ENCODE measurements around the gene OR52W1.

The OR52W1 gene

DNA sequence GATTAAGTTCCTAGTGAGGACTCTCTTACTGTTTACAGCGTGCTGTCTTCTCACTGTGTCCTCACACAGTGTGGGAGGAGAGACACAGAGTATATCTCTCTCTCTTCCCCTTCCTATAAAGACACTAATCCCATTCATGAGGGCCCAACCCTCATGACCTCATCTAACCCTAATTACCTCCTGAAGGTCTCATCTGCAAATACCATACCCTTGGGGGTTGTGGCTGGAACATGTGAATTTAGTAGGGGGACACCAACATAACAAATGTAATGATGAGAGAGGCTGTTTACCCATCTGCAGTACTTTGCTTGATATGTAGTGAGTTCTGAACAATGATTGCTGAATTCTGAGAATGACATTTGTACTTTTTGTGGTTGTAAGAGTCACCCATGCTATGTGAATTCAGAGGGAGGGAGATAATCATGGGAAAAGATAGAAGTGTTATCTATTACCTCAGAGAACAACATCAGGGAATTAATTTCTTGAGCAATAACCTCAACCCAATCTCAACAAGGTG is 4.9 kb upstream of the OR52W1 start:
- no peak overlapping the region for H3K27ac ChIP-seq
- TF ChIP-seq, protein P1, sequence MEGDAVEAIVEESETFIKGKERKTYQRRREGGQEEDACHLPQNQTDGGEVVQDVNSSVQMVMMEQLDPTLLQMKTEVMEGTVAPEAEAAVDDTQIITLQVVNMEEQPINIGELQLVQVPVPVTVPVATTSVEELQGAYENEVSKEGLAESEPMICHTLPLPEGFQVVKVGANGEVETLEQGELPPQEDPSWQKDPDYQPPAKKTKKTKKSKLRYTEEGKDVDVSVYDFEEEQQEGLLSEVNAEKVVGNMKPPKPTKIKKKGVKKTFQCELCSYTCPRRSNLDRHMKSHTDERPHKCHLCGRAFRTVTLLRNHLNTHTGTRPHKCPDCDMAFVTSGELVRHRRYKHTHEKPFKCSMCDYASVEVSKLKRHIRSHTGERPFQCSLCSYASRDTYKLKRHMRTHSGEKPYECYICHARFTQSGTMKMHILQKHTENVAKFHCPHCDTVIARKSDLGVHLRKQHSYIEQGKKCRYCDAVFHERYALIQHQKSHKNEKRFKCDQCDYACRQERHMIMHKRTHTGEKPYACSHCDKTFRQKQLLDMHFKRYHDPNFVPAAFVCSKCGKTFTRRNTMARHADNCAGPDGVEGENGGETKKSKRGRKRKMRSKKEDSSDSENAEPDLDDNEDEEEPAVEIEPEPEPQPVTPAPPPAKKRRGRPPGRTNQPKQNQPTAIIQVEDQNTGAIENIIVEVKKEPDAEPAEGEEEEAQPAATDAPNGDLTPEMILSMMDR (conservative IDR thresholded peaks at IDR 0.05) = no peak

DNA sequence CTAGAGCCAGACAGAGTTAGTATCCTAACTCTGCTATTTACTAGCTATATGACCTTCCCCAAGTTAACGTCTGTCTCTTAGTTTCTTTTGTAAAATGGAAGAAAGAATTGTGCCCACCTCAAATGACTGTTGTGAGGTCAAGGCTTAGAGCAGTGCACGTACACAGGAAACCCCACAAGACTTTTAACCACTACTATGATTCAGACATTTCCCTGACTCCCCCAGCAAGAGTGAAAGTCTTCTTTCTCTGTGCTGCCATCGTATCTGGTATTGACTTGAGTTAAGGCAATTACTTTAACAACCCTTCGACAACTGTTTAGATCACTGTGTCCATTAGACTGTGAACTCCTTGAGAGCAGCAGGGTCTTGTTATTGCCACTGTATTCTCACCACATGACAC is 2.6 kb upstream of the OR52W1 start:
- no peak overlapping the region for H3K27ac ChIP-seq
- TF ChIP-seq, protein P1 (conservative IDR thresholded peaks at IDR 0.05) = no peak
- TF ChIP-seq ZFX (IDR thresholded peaks at IDR 0.05) = no peak

DNA sequence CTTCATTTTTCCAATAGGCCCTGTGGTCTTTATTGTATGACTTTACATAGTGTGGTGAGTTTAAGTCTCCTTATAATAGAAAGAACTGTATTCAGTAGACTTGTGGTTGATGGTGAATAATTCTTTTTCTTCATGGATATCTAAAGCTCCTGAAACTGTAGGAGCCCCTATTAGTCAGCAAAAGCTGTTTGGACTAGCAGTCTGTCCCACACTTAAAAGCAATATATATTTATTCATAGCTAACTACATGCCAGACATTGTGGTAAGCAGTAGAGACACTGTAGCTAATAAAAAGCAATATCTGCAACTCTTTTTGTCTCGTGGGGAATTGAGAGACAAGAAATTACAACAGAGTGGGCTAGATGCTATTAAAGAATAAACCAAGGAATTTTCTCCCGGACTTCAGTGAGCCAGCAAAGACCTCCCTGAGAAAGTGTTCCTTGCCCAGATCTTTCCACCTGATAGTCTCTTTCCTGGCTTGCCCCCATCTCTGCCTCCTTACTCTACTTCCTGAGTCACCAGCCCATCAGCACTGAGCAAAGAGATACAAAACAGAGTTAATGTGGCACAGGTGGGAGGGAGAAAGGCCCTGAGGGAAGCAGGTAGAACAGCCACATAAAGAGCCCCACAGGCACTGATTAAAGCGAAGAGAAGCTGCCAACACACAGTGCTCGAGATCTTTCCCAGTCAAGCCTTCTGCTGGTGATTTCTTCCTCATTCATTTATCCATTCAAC is 1.4 kb upstream of the OR52W1 start:
- TF ChIP-seq, protein P1 (conservative IDR thresholded peaks at IDR 0.05) = no peak
- TF ChIP-seq ZFX (IDR thresholded peaks at IDR 0.05) = no peak
- no peak overlapping the region for H3K27ac ChIP-seq

DNA sequence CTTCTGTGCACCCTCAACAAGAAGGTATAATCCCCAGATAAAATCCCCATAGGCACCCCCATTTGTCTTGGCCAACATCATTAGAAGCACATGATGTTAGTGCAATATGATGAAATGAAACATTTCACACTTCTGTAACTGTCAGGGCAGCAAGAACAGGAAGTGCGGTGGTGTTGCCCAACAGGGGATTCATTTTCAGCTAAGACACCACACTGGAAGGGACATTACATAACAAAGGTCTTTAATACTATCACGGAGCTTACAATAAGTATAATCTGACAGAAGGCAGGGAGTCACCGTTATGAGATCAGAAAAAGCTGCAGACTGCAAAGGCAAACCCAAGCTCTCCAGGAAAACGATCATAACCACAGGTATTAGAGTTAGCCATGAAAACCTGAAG is 2.0 kb downstream of the OR52W1 start:
- H3K27ac ChIP-seq = no peak overlapping the region

DNA sequence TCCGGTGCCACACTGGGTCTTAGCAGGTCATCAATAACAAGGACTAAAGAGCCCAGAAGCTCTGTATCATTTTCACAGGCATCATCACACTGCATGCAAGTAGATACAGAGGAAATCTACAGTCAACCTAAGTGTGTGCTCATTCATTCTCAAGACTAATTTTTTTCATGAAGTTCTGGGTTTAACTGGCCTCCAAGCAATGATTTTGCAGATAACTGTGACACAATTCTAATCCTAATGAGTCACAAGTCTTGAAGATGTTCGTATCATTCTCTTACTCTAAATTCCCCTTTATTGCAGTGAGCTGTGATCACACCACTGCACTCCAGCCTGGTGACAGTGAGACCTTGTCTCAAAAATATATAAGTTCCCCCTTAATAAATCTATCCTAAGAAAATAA is 2.5 kb downstream of the OR52W1 start:
- H3K27ac ChIP-seq = no peak overlapping the region
- no peak for TF ChIP-seq ZFX (IDR thresholded peaks at IDR 0.05)
- TF ChIP-seq, protein P1 (conservative IDR thresholded peaks at IDR 0.05) = no peak

More for the DNA sequence above, 2.0 kb downstream of the OR52W1 start:
- TF ChIP-seq, protein P1 (conservative IDR thresholded peaks at IDR 0.05) = no peak
- TF ChIP-seq ZFX (IDR thresholded peaks at IDR 0.05) = no peak

DNA sequence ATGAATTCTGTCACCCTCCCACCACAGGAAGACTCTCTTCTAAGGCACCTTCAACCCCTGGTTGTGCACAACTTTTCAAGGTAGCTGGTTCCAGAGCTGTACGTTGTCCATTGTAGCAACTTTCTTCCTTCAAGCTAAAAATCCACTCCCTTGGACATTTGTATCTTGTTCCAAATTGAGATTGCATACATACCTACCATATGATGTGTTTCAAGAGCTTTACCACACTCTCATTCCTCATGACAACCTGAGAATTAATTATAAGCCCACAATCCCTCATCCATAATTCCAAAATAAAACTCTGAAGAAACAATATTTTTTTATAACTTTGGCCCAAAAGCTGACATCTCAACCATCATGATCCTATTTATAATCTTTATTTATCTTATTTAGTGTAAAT is 3.0 kb downstream of the OR52W1 start:
- no peak for TF ChIP-seq ZFX (IDR thresholded peaks at IDR 0.05)
- TF ChIP-seq, protein P1 (conservative IDR thresholded peaks at IDR 0.05) = no peak
- no peak overlapping the region for H3K27ac ChIP-seq

DNA sequence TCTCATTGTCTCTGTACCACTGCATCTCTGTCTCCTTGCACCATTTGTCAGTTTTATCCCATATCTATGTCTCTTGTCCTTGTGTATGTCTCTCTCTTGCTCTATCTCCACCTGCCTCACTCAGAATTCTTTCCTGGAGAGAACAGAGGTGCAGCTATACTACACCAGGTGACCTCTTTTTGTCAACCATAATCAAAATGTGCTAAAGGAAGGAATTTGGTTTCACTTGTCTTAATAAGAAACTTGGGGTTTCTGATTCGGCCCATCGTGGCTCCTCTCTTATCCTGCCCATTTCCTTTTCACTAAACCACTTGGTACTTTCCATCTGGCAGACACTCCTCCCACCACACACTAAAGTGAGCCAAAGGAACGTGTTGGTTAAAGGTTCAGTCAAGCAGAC is 4.3 kb downstream of the OR52W1 start:
- no peak overlapping the region for H3K27ac ChIP-seq
- TF ChIP-seq, protein P1 (conservative IDR thresholded peaks at IDR 0.05) = no peak
- TF ChIP-seq ZFX (IDR thresholded peaks at IDR 0.05) = no peak
